Transverse colon (tissue), 4 donors: ENCODE measurements around the gene ATP1B1. TPM values are rescaled to one million over a fixed set of nuclear protein-coding genes. Genes with fewer than 3 reads are reported as not detected.

Experiments
- DNase-seq: peaks from one replicate; pipeline ENCODE4 v3.0.0-alpha.2; 2019
- H3K27ac ChIP-seq, 4 donors: fragments of 200-600 bp; sonication (generic); 2 replicates each; pipeline ENCODE4 v1.5.1; 2016 to 2018; ENCODE audit warnings: inconsistent platforms in 4 of 4
- H3K27me3 ChIP-seq: fragments of 200-600 bp; sonication (generic); 2 replicates; pipeline ENCODE4 v1.5.1; 2017; ENCODE audit warnings: inconsistent platforms
- H3K36me3 ChIP-seq, 4 donors: fragments of 200-600 bp; sonication (generic); 2 replicates each; pipeline ENCODE4 v1.5.1; 2017 to 2019; ENCODE audit warnings: inconsistent platforms in 4 of 4
- H3K4me1 ChIP-seq, 4 donors: fragments of 200-600 bp; sonication (generic); 2 replicates each; pipeline ENCODE4 v1.5.1; 2017 to 2020; ENCODE audit warnings: inconsistent platforms in 4 of 4
- H3K4me3 ChIP-seq, 4 donors: fragments of 200-600 bp; sonication (generic); 1 replicate in 1 of 4; 2 replicates in 3 of 4; pipeline versions ENCODE4 v1.5.1 to v1.6.1; 2017 to 2019; ENCODE audit warnings: inconsistent platforms in 4 of 4
- H3K9me3 ChIP-seq, 2 donors: fragments of 200-600 bp; sonication (generic); 2 replicates each; pipeline ENCODE4 v1.5.1; 2017 to 2019; ENCODE audit warnings: inconsistent platforms in 2 of 2
- CTCF ChIP-seq, 5 experiments: fragments of 200-600 bp in 3 of 5; fragments of 450-650 bp in 2 of 5; sonication (generic) in 3 of 5; IDR thresholded peaks; 1 replicate in 2 of 5; 2 replicates in 3 of 5; pipeline ENCODE4 v1.5.1; 2016 to 2017; ENCODE audit warnings: antibody characterized with exemption in 5 of 5, inconsistent platforms in 3 of 5, mild to moderate bottlenecking in 2 of 5, moderate library complexity in 1 of 5
- EP300 ChIP-seq: sonication (generic); formaldehyde crosslinking; IDR thresholded peaks from one replicate; pipeline ENCODE4 v1.6.1; 2017; ENCODE audit warnings: antibody characterized with exemption, low read depth
- POLR2A ChIP-seq: fragments of 450-650 bp; IDR thresholded peaks from one replicate; pipeline ENCODE4 v1.6.1; 2016; ENCODE audit warnings: antibody characterized with exemption, mild to moderate bottlenecking, moderate library complexity
- POLR2AphosphoS5 ChIP-seq, 3 donors: sonication (generic); formaldehyde crosslinking; IDR thresholded peaks; one replicate each; pipeline ENCODE4 v1.6.1; 2016; ENCODE audit warnings: antibody characterized with exemption in 3 of 3
- WGBS, 2 donors: methylation state at CpG; one replicate each; pipeline ENCODE4 v1.1.5; 2018; ENCODE audit warnings: low coverage in 1 of 2; 5-methylcytosine and 5-hydroxymethylcytosine counted together
- in situ Hi-C, 4 donors: fragments of 200-750 bp; cut with MboI; loops; one replicate each; pipeline versions ENCODE4 v1.15.0 to v1.15.1; 2017; ENCODE audit warnings: low sequenced_read_pairs in 3 of 4, low pct_ligation_motif_present in 1 of 4, low pct_unique_long_range_greater_than_20kb in 1 of 4
- intact Hi-C: fragments of 100-400 bp; cut with DNase I; formaldehyde crosslinking; loops from one replicate; pipeline ENCODE4 v1.15.1; 2023; ENCODE audit warnings: low total_unique reads
- total RNA-seq, 4 donors: library from RNA; depleted of rRNA; stranded (reverse); fragments of >200 nt; gene quantifications; one replicate each; pipeline ENCODE4 v1.1.0, GENCODE V29; 2016

ATP1B1 gene
- total RNA-seq, 4 donors from 2014 or later, result 82.8 to 493 (median 375) TPM

- 68% methylated on average over 3 of the region's 3 CpGs; no CpG with 5 or more reads in 1 of the 2 donors for WGBS, 2 donors
- in situ Hi-C loops, result no loop called here
- intact Hi-C loops, result no loop called here
- DNase-seq, result no peak
- Histone ChIP-seq H3K4me1 (peaks cover 0 to 18% (median 13%) of the 10 kb centered on the region in 4 donors), H3K27ac (peak overlapping the region in 2 of 4 donors; percentile 31 to 51), H3K9me3 (no peaks in the 10 kb centered on the region), H3K4me3 (no peak overlapping the region), H3K27me3 (no peaks in the 10 kb centered on the region), H3K36me3 (no peaks in the 10 kb centered on the region)
- TF ChIP-seq POLR2A (no peak), POLR2AphosphoS5 (IDR thresholded peaks at IDR 0.05) (peak; percentile 18 to 56 (median 26))
Measured at GRCh38 chr1:169086603-169087455, 19.7 kb upstream of the ATP1B1 start.

DNA sequence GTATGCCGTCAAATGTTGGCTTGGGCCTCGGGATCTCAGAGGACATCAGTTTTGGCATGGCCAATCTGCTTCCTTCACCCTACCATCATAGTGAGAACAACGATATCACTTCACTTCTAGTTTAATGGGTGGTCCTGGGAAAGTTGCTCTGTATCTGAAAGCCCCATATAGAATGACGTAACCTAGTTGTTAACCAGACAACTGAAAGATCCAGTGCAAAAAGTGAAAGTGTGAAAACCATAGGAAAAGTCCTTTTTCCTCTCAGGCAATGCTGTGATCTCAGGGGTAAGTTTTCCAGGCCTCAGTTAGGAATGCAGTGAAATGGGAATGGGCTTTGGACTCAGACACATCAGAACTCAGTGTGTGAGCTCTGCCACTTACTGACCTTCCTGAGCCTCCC, 18.6 kb upstream of the ATP1B1 start:
- H3K27ac ChIP-seq, result peak overlapping the region in 2 of 4 donors; percentile 31 to 39
- H3K27me3 ChIP-seq, result no peaks in the 10 kb centered on the region
- no peak for DNase-seq
- H3K4me1 ChIP-seq, result peaks cover 0 to 18% (median 13%) of the 10 kb centered on the region in 4 donors
- TF ChIP-seq POLR2AphosphoS5 (IDR thresholded peaks at IDR 0.05) (no peak), POLR2A (no peak), CTCF (IDR thresholded peaks at IDR 0.05) (no peak), EP300 (no peak)
- H3K36me3 ChIP-seq, result no peaks in the 10 kb centered on the region
- H3K4me3 ChIP-seq, result no peak overlapping the region
- WGBS, 2 donors, result 86 to 100% methylated on average over 3 to 4 of the region's 4 CpGs
- intact Hi-C loops, result no loop called here
- no peaks in the 10 kb centered on the region for H3K9me3 ChIP-seq
- in situ Hi-C loops, result no loop called here

GRCh38 chr1:169089776-169090175, 16.7 kb upstream of the ATP1B1 start:
- in situ Hi-C loops (no loop called here), intact Hi-C loops (no loop called here)
- H3K27ac ChIP-seq, result no peak overlapping the region
- WGBS, 2 donors, result 64 to 80% methylated on average over 2 of the region's 2 CpGs
- no peaks in the 10 kb centered on the region for H3K36me3 ChIP-seq
- peaks cover 0 to 18% (median 13%) of the 10 kb centered on the region in 4 donors for H3K4me1 ChIP-seq
- TF ChIP-seq POLR2A (no peak), POLR2AphosphoS5 (IDR thresholded peaks at IDR 0.05) (no peak), EP300 (no peak), CTCF (IDR thresholded peaks at IDR 0.05) (no peak)
- no peaks in the 10 kb centered on the region for H3K27me3 ChIP-seq
- H3K9me3 ChIP-seq, result no peaks in the 10 kb centered on the region
- DNase-seq, result no peak
- H3K4me3 ChIP-seq, result no peak overlapping the region

- in situ Hi-C loops, result no loop called here
- 61 to 82% methylated on average over 4 of the region's 4 CpGs for WGBS, 2 donors
- TF ChIP-seq CTCF (IDR thresholded peaks at IDR 0.05) (no peak), EP300 (no peak), POLR2AphosphoS5 (IDR thresholded peaks at IDR 0.05) (no peak), POLR2A (no peak)
- Histone ChIP-seq H3K27ac (no peak overlapping the region), H3K9me3 (no peaks in the 10 kb centered on the region), H3K4me3 (no peak overlapping the region), H3K27me3 (no peaks in the 10 kb centered on the region), H3K36me3 (no peaks in the 10 kb centered on the region), H3K4me1 (peaks cover 0 to 21% (median 13%) of the 10 kb centered on the region in 4 donors)
- no peak for DNase-seq
- intact Hi-C loops, result no loop called here
Measured at GRCh38 chr1:169090308-169090899, 16.1 kb upstream of the ATP1B1 start.
